Stomach (tissue), 4 donors: ENCODE data around the gene NUDT10.

Experiments
- CTCF ChIP-seq, 7 experiments: fragments of 450-650 bp in 4 of 7; fragments of 200-600 bp in 3 of 7; sonication (generic) in 3 of 7; IDR thresholded peaks; one replicate each; pipeline ENCODE4 v1.5.1; 2016 to 2019; ENCODE audit warnings: antibody characterized with exemption in 7 of 7, control low read depth in 2 of 7, mild to moderate bottlenecking in 1 of 7
- POLR2A ChIP-seq, 4 donors: fragments of 450-650 bp; IDR thresholded peaks; one replicate each; pipeline ENCODE4 v1.6.1; 2016; ENCODE audit warnings: antibody characterized with exemption in 4 of 4, control low read depth in 2 of 4, mild to moderate bottlenecking in 1 of 4, moderate library complexity in 1 of 4

- no peak for TF ChIP-seq POLR2A (IDR thresholded peaks at IDR 0.05)
- TF ChIP-seq CTCF (IDR thresholded peaks at IDR 0.05) = no peak
Observed at GRCh38 chrX:51296138-51296537, 36.5 kb upstream of the NUDT10 start.
